HCT116 (cell line): ENCODE measurements around the gene CCDC107.

Experiments
- EGR1 ChIP-seq: IDR thresholded peaks from 2 replicates; pipeline ENCODE4 v1.6.1; 2012; ENCODE audit warnings: low read depth
- EZH2 ChIP-seq: fragments of 200-600 bp; sonication (generic); IDR thresholded peaks from 2 replicates; pipeline ENCODE4 v1.6.1; 2017; ENCODE audit warnings: antibody characterized with exemption, mixed run types
- POLR2A ChIP-seq: IDR thresholded peaks from 2 replicates; pipeline ENCODE4 v1.7.0; 2011; ENCODE audit warnings: borderline replicate concordance; ENCODE audit not compliant: insufficient read depth, insufficient read length; ENCODE audit errors: extremely low read depth
- POLR2AphosphoS5 ChIP-seq: IDR thresholded peaks from 2 replicates; pipeline ENCODE4 v1.6.1; 2011; ENCODE audit warnings: mild to moderate bottlenecking, low read depth, low read length, moderate library complexity
- SP1 ChIP-seq: IDR thresholded peaks from 2 replicates; pipeline ENCODE4 v1.6.1; 2012; ENCODE audit warnings: low read depth
- TCF7L2 ChIP-seq: IDR thresholded peaks from 2 replicates; pipeline ENCODE4 v1.7.0; 2011; ENCODE audit warnings: borderline replicate concordance, inconsistent platforms; ENCODE audit not compliant: insufficient read depth, insufficient read length; ENCODE audit errors: extremely low read depth
- ZFX ChIP-seq: fragments of 450-650 bp; IDR thresholded peaks from 2 replicates; pipeline ENCODE4 v1.6.1; 2017
- TF ChIP-seq, protein P1 (sequence below), 3 experiments: fragments of 200-600 bp in 1 of 3; sonication (generic) in 1 of 3; IDR thresholded peaks in 2 of 3; conservative IDR thresholded peaks in 1 of 3; 2 replicates each; pipeline ENCODE4 v1.5.1; 2012 to 2017; ENCODE audit warnings: low read depth in 2 of 3, low read length in 2 of 3, antibody characterized with exemption in 1 of 3, borderline replicate concordance in 1 of 3, control low read depth in 1 of 3, mild to moderate bottlenecking in 1 of 3, mixed read lengths in 1 of 3, mixed run types in 1 of 3, moderate library complexity in 1 of 3; ENCODE audit not compliant: insufficient read depth in 1 of 3
- TF ChIP-seq, protein P2 (sequence below): IDR thresholded peaks from 2 replicates; pipeline ENCODE4 v1.6.1; 2012; ENCODE audit warnings: low read depth

GRCh38 chr9:35703906-35704672 is 46.0 kb downstream of the CCDC107 start:
- TF ChIP-seq, protein P1, sequence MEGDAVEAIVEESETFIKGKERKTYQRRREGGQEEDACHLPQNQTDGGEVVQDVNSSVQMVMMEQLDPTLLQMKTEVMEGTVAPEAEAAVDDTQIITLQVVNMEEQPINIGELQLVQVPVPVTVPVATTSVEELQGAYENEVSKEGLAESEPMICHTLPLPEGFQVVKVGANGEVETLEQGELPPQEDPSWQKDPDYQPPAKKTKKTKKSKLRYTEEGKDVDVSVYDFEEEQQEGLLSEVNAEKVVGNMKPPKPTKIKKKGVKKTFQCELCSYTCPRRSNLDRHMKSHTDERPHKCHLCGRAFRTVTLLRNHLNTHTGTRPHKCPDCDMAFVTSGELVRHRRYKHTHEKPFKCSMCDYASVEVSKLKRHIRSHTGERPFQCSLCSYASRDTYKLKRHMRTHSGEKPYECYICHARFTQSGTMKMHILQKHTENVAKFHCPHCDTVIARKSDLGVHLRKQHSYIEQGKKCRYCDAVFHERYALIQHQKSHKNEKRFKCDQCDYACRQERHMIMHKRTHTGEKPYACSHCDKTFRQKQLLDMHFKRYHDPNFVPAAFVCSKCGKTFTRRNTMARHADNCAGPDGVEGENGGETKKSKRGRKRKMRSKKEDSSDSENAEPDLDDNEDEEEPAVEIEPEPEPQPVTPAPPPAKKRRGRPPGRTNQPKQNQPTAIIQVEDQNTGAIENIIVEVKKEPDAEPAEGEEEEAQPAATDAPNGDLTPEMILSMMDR (IDR thresholded peaks at IDR 0.05 in 2 of 3, conservative IDR thresholded peaks at IDR 0.05 in 1 of 3; ENCODE audit: borderline replicate concordance in 1 of 3, insufficient read depth in 1 of 3, low read depth in 2 of 3, low read length in 2 of 3): no peak
- no peak for TF ChIP-seq TCF7L2
- no peak for TF ChIP-seq POLR2AphosphoS5
- TF ChIP-seq POLR2A: no peak
- TF ChIP-seq EGR1: no peak
- TF ChIP-seq, protein P2, sequence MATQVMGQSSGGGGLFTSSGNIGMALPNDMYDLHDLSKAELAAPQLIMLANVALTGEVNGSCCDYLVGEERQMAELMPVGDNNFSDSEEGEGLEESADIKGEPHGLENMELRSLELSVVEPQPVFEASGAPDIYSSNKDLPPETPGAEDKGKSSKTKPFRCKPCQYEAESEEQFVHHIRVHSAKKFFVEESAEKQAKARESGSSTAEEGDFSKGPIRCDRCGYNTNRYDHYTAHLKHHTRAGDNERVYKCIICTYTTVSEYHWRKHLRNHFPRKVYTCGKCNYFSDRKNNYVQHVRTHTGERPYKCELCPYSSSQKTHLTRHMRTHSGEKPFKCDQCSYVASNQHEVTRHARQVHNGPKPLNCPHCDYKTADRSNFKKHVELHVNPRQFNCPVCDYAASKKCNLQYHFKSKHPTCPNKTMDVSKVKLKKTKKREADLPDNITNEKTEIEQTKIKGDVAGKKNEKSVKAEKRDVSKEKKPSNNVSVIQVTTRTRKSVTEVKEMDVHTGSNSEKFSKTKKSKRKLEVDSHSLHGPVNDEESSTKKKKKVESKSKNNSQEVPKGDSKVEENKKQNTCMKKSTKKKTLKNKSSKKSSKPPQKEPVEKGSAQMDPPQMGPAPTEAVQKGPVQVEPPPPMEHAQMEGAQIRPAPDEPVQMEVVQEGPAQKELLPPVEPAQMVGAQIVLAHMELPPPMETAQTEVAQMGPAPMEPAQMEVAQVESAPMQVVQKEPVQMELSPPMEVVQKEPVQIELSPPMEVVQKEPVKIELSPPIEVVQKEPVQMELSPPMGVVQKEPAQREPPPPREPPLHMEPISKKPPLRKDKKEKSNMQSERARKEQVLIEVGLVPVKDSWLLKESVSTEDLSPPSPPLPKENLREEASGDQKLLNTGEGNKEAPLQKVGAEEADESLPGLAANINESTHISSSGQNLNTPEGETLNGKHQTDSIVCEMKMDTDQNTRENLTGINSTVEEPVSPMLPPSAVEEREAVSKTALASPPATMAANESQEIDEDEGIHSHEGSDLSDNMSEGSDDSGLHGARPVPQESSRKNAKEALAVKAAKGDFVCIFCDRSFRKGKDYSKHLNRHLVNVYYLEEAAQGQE: no peak
- TF ChIP-seq SP1: no peak
- TF ChIP-seq ZFX: no peak
- TF ChIP-seq EZH2: no peak
